ENCODE measurements around the gene SYPL1. TPM values are rescaled to one million over a fixed set of nuclear protein-coding genes. Genes with fewer than 3 reads are reported as not detected.

The SYPL1 gene
- total and polyA plus RNA-seq, 4 donors, result 52.7 to 114 (median 68.4) TPM

DNA sequence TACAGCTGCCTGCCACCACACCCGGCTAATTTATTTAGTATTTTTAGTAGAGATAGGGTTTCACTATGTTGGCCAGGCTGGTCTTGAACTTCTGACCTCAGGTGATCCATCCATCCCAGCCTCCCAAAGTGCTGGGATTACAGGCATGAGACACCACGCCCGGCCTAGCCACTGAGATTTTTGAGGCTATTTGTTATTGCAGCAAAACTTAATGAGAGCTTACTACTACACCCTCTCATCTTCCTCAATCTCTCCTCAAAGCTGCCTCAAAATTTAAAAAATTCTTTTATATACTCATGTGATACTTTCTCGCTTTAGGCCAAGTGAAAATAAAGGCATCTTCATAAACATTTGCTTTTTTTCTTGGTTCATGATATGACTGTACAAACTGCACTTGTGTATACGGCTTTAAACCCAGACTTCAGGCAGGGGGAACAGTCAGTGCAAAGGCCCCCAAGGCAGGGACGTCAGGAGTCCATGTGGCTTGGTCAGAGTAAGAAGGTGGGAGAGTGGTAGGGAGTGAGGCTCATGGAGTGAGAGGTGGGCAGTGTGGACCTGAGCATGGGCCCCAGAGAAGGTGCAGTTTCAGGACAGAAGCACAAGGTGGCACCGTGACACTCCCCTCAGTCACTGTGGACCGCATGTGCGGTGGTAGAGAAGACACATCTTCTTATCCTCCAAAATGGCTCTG, 55.5 kb downstream of the SYPL1 start:
- ATAC-seq (ENCODE audit: insufficient read depth, low FRiP score), result peak; percentile 88
- H3K9me3 ChIP-seq (ENCODE audit: control insufficient read depth in 4 of 4, insufficient read depth in 3 of 4, low read length in 3 of 4), result no peaks in the 10 kb centered on the region
- WGBS, 2 donors, result 47 to 58% methylated on average over 9 of the region's 9 CpGs
- no peak overlapping the region for H3K4me3 ChIP-seq
- no peak overlapping the region for H3K27ac ChIP-seq (ENCODE audit: low read depth in 1 of 2, low read length in 1 of 2)
- H3K27me3 ChIP-seq (ENCODE audit: control insufficient read depth in 3 of 3, insufficient read depth in 3 of 3, low read length in 2 of 3), result no peaks in the 10 kb centered on the region
- H3K36me3 ChIP-seq (ENCODE audit: control insufficient read depth in 4 of 4, insufficient read depth in 4 of 4, low read length in 4 of 4), result no peaks in the 10 kb centered on the region
- TF ChIP-seq CTCF (IDR thresholded peaks at IDR 0.05; ENCODE audit: control extremely low read depth, extremely low read depth), result peak; percentile 95
- peaks cover 0 to 9% (median 0%) of the 10 kb centered on the region in 5 donors for H3K4me1 ChIP-seq (ENCODE audit: control insufficient read depth in 5 of 5, insufficient read depth in 5 of 5, low read length in 5 of 5)
- no peak overlapping the region for H3K9ac ChIP-seq (ENCODE audit: insufficient read depth in 1 of 2, low read length in 2 of 2)
- DNase-seq, result peak; percentile 74 to 79 (median 75)

- Histone ChIP-seq H3K27me3 (ENCODE audit: control insufficient read depth in 3 of 3, insufficient read depth in 3 of 3, low read length in 2 of 3) (no peaks in the 10 kb centered on the region), H3K27ac (ENCODE audit: low read depth in 1 of 2, low read length in 1 of 2) (no peak overlapping the region), H3K9ac (ENCODE audit: insufficient read depth in 1 of 2, low read length in 2 of 2) (no peak overlapping the region), H3K4me3 (no peak overlapping the region), H3K4me1 (ENCODE audit: control insufficient read depth in 5 of 5, insufficient read depth in 5 of 5, low read length in 5 of 5) (peaks cover 0 to 9% (median 3%) of the 10 kb centered on the region in 5 donors), H3K9me3 (ENCODE audit: control insufficient read depth in 4 of 4, insufficient read depth in 3 of 4, low read length in 3 of 4) (no peaks in the 10 kb centered on the region), H3K36me3 (ENCODE audit: control insufficient read depth in 4 of 4, insufficient read depth in 4 of 4, low read length in 4 of 4) (no peaks in the 10 kb centered on the region)
- no peak for TF ChIP-seq CTCF (IDR thresholded peaks at IDR 0.05; ENCODE audit: control extremely low read depth, extremely low read depth)
- ATAC-seq (ENCODE audit: insufficient read depth, low FRiP score), result no peak
- 73 to 79% methylated on average over 7 of the region's 7 CpGs for WGBS, 2 donors
- no peak for DNase-seq
Observed at GRCh38 chr7:106054971-106055532, 57.1 kb downstream of the SYPL1 start.

DNA sequence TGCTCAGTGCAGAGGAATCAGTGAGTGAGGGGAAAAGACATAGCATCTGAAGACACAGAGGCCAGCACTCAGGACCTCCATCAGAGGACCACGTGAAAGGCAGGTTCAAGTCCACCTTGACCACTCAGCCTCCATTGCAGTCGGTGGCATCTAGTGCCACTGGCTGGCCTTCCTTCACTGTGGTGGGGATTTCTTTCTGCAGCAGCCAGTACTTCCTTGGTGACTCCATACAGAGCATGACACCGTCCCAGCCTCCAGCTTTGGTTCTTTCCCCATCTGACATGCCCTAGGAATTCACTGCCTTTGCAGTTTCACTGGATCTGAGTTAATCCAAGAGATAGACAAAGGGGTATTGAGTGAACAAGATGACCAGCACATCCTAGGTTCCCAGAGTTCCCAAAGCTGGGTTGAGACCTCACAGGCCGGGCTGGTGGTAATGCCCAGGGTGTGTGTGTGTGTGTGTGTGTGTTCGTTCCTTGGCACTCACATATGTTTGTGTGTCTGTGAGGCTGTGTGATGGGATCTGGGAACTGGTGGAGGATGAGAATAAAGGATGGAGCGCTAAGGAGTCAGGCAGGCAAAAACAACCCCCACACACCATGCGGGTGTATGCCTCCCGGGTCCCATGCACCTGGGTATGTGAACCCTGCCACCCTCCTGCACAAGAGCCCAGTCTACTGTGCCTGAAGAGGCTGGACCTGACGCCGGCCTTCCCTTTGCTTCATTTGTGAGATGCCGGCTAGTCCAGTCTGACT, 57.8 kb downstream of the SYPL1 start:
- WGBS, 2 donors, result 93 to 97% methylated on average over 11 of the region's 11 CpGs
- DNase-seq (no peak), ATAC-seq (ENCODE audit: insufficient read depth, low FRiP score) (no peak)
- TF ChIP-seq CTCF (IDR thresholded peaks at IDR 0.05; ENCODE audit: control extremely low read depth, extremely low read depth), result no peak
- no peak overlapping the region for H3K9ac ChIP-seq (ENCODE audit: insufficient read depth in 1 of 2, low read length in 2 of 2)
- no peak overlapping the region for H3K27ac ChIP-seq (ENCODE audit: low read depth in 1 of 2, low read length in 1 of 2)
- no peaks in the 10 kb centered on the region for H3K9me3 ChIP-seq (ENCODE audit: control insufficient read depth in 4 of 4, insufficient read depth in 3 of 4, low read length in 3 of 4)
- peaks cover 0 to 12% (median 3%) of the 10 kb centered on the region in 5 donors for H3K4me1 ChIP-seq (ENCODE audit: control insufficient read depth in 5 of 5, insufficient read depth in 5 of 5, low read length in 5 of 5)
- no peak overlapping the region for H3K4me3 ChIP-seq
- no peaks in the 10 kb centered on the region for H3K27me3 ChIP-seq (ENCODE audit: control insufficient read depth in 3 of 3, insufficient read depth in 3 of 3, low read length in 2 of 3)
- no peaks in the 10 kb centered on the region for H3K36me3 ChIP-seq (ENCODE audit: control insufficient read depth in 4 of 4, insufficient read depth in 4 of 4, low read length in 4 of 4)

All from lung (tissue), 12 donors.